GM23248 (cell line): Measurements from ENCODE around the gene MS4A2.

Experiments used
- EZH2 ChIP-seq: fragments of 200-600 bp; sonication (generic); IDR thresholded peaks from 2 replicates; pipeline ENCODE4 v1.6.1; 2018; ENCODE audit warnings: antibody characterized with exemption, mild to moderate bottlenecking; ENCODE audit not compliant: insufficient read depth, poor library complexity, severe bottlenecking
- EZH2phosphoT487 ChIP-seq: fragments of 200-600 bp; sonication (generic); IDR thresholded peaks from 2 replicates; pipeline ENCODE4 v1.6.1; 2018; ENCODE audit warnings: antibody characterized with exemption, moderate library complexity, mild to moderate bottlenecking, low read depth; ENCODE audit not compliant: insufficient read depth

GRCh38 chr11:60040109-60040508 is 48.4 kb upstream of the MS4A2 start, which contains the start of gene OOSP2:
- no peak for TF ChIP-seq EZH2
- no peak for TF ChIP-seq EZH2phosphoT487
